OCI-LY1 (cell line): ENCODE measurements around the gene LIMA1.

Experiments used
- CTCF ChIP-seq: fragments of 200-600 bp; sonication (generic), shearing (Covaris generic); IDR thresholded peaks from 2 replicates; pipeline ENCODE4 v1.5.1; 2017; ENCODE audit warnings: mild to moderate bottlenecking, antibody characterized with exemption, low read length, moderate library complexity, mixed read lengths
- EZH2 ChIP-seq: fragments of 200-600 bp; sonication (generic), shearing (Covaris generic); IDR thresholded peaks from 2 replicates; pipeline ENCODE4 v1.8.0; 2017; ENCODE audit warnings: borderline replicate concordance, mixed run types, mild to moderate bottlenecking, antibody characterized with exemption, low read length, moderate library complexity, mixed read lengths

GRCh38 chr12:50156641-50157040 lies 126.7 kb downstream of the LIMA1 start:
- TF ChIP-seq CTCF (no peak), EZH2 (no peak)
